CD4-positive, alpha-beta memory T cell (primary cell): ENCODE results near the gene MINDY3. TPM values are rescaled to one million over a fixed set of nuclear protein-coding genes. Genes with fewer than 3 reads are reported as not detected.
A peak's percentile ranks its signal among the peaks of the same experiment; 100 is the strongest.

ENCODE experiments used
- CTCF ChIA-PET: fragments of 350-600 bp; sonication (Branson Sonifier 250); formaldehyde crosslinking; loops from one replicate; lab custom pipeline; 2021; ENCODE audit warnings: inconsistent platforms; ENCODE audit not compliant: partially characterized antibody; lab: Charles Lee
- POLR2A ChIA-PET: fragments of 350-600 bp; sonication (Branson Sonifier 250); formaldehyde crosslinking; loops from one replicate; lab custom pipeline; 2021; ENCODE audit not compliant: partially characterized antibody; lab: Charles Lee
- DNase-seq, 5 donors: peaks; one replicate each; pipeline versions ENCODE4 v3.0.0 to v3.0.0-alpha.2; 2020 to 2022; ENCODE audit warnings: mixed read lengths in 1 of 5
- H3K27ac ChIP-seq: one replicate; pipeline ENCODE4 v1.7.0; 2013; ENCODE audit warnings: low read depth, low read length
- H3K27me3 ChIP-seq: 2 replicates; pipeline ENCODE4 v1.7.0; 2013; ENCODE audit warnings: mild to moderate bottlenecking, low read length, moderate library complexity; ENCODE audit not compliant: insufficient read depth
- H3K36me3 ChIP-seq: 2 replicates; pipeline ENCODE4 v1.7.0; 2013; ENCODE audit warnings: mild to moderate bottlenecking, low read length, moderate library complexity; ENCODE audit not compliant: insufficient read depth
- H3K4me1 ChIP-seq: 2 replicates; pipeline ENCODE4 v1.7.0; 2013; ENCODE audit warnings: mild to moderate bottlenecking, low read length, moderate library complexity; ENCODE audit not compliant: insufficient read depth
- H3K4me3 ChIP-seq, 2 donors: one replicate each; pipeline ENCODE4 v1.7.0; 2013; ENCODE audit warnings: low read length in 2 of 2, mild to moderate bottlenecking in 1 of 2
- H3K9me3 ChIP-seq, 2 donors: one replicate each; pipeline ENCODE4 v1.7.0; 2013; ENCODE audit warnings: low read length in 2 of 2, control low read depth in 1 of 2; ENCODE audit not compliant: control insufficient read depth in 1 of 2
- H3K27ac Mint-ChIP-seq, 7 donors: one replicate each; pipeline ENCODE4 v1.8.0; 2020 to 2021; ENCODE audit warnings: mixed read lengths in 7 of 7, mild to moderate bottlenecking in 6 of 7, inconsistent platforms in 3 of 7, moderate library complexity in 3 of 7
- H3K27me3 Mint-ChIP-seq, 2 donors: one replicate each; pipeline ENCODE4 v1.8.0; 2020 to 2021; ENCODE audit warnings: mixed read lengths in 2 of 2
- H3K36me3 Mint-ChIP-seq, 2 donors: one replicate each; pipeline ENCODE4 v1.8.0; 2020 to 2021; ENCODE audit warnings: mixed read lengths in 2 of 2, inconsistent platforms in 1 of 2, mild to moderate bottlenecking in 1 of 2
- H3K4me1 Mint-ChIP-seq, 4 donors: one replicate each; pipeline ENCODE4 v1.8.0; 2020 to 2021; ENCODE audit warnings: mixed read lengths in 4 of 4, mild to moderate bottlenecking in 1 of 4
- H3K4me3 Mint-ChIP-seq, 8 donors: one replicate each; pipeline ENCODE4 v1.8.0; 2020 to 2021; ENCODE audit warnings: mixed read lengths in 8 of 8, mild to moderate bottlenecking in 7 of 8, moderate library complexity in 6 of 8, inconsistent platforms in 3 of 8
- H3K9me3 Mint-ChIP-seq, 8 donors: one replicate each; pipeline ENCODE4 v1.8.0; 2020 to 2021; ENCODE audit warnings: mixed read lengths in 8 of 8, mild to moderate bottlenecking in 5 of 8, inconsistent platforms in 3 of 8, moderate library complexity in 1 of 8
- intact Hi-C: fragments of 100-400 bp; cut with micrococcal nuclease; formaldehyde crosslinking; loops from one replicate; pipeline ENCODE4 v1.15.1; 2023
- polyA plus RNA-seq, 2 donors: library from polyadenylated mRNA; unstranded; fragments of 300-500 nt; fragmentation: Illumina TruSeq; gene quantifications; one replicate each; pipeline ENCODE4 v1.2.3, GENCODE V29; 2021
- total RNA-seq, 2 experiments: library from RNA; stranded (reverse); gene quantifications; one replicate each; pipeline ENCODE4 v1.2.3, GENCODE V29; 2021

Gene MINDY3
- total and polyA plus RNA-seq, 4 experiments from 2014 or later: 2.1 to 40.4 (median 21.0) TPM

DNA sequence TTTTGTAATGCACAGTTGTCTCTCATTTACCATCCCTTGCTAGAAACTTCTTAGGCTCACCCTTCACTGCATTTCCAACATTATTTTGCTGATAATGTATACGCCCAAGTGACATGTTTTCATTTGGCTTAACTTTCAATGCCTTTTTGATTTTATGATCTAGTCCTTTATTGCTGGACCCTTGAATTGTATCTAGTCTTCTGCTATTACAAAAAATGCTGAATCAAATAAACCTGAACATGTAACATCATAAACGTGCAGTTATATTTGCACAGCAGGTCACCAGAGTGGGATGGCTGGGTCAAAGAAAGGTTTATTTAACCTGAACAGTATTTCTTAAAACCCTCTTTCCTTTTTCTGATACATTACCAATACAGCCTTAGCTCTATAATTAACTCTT lies 63.0 kb downstream of the MINDY3 start:
- H3K9me3 Mint-ChIP-seq: peaks cover 0 to 4% (median 0%) of the 10 kb centered on the region in 8 donors
- no peak overlapping the region for H3K4me3 Mint-ChIP-seq
- ChIA-PET POLR2A (no interaction called here), CTCF (no interaction called here)
- no peaks in the 10 kb centered on the region for H3K27me3 Mint-ChIP-seq
- DNase-seq: no peak
- no peak overlapping the region for H3K27ac Mint-ChIP-seq
- Histone ChIP-seq H3K9me3 (no peaks in the 10 kb centered on the region), H3K4me1 (no peaks in the 10 kb centered on the region), H3K27ac (no peak overlapping the region), H3K27me3 (no peaks in the 10 kb centered on the region), H3K4me3 (no peak overlapping the region), H3K36me3 (peaks cover 6% of the 10 kb centered on the region)
- intact Hi-C loops: no loop called here
- peaks cover 2 to 5% (median 4%) of the 10 kb centered on the region in 4 donors for H3K4me1 Mint-ChIP-seq
- peaks cover 63 to 80% of the 10 kb centered on the region in 2 donors for H3K36me3 Mint-ChIP-seq

DNA sequence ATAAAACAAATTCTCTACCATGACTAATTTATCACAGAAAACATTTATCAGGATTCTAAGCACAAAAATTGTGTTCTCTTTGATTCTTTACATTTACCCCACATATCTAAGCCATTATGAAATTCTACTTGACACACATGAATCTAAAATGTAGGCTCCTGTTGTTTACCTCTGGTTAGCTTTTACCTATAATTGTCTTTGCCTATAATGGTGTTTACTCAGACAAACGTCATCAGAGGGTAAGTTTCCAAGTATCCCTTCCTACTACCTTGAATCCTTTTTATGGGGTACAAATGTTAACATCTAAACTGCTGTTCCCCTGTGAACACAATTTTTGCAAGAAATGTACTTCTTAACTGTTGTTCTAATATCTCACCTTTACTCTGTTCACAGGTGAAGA lies 63.5 kb downstream of the MINDY3 start:
- peaks cover 2 to 5% (median 3%) of the 10 kb centered on the region in 4 donors for H3K4me1 Mint-ChIP-seq
- H3K4me3 Mint-ChIP-seq: no peak overlapping the region
- no peak overlapping the region for H3K27ac Mint-ChIP-seq
- H3K4me3 ChIP-seq: no peak overlapping the region
- peaks cover 0 to 4% (median 0%) of the 10 kb centered on the region in 8 donors for H3K9me3 Mint-ChIP-seq
- no peak overlapping the region for H3K27ac ChIP-seq
- H3K9me3 ChIP-seq: no peaks in the 10 kb centered on the region
- H3K36me3 Mint-ChIP-seq: peaks cover 60 to 79% of the 10 kb centered on the region in 2 donors
- ChIA-PET POLR2A (no interaction called here), CTCF (no interaction called here)
- H3K36me3 ChIP-seq: peaks cover 6% of the 10 kb centered on the region
- DNase-seq: no peak
- no peaks in the 10 kb centered on the region for H3K27me3 Mint-ChIP-seq
- no peaks in the 10 kb centered on the region for H3K27me3 ChIP-seq
- H3K4me1 ChIP-seq: no peaks in the 10 kb centered on the region
- intact Hi-C loops: no loop called here

DNA sequence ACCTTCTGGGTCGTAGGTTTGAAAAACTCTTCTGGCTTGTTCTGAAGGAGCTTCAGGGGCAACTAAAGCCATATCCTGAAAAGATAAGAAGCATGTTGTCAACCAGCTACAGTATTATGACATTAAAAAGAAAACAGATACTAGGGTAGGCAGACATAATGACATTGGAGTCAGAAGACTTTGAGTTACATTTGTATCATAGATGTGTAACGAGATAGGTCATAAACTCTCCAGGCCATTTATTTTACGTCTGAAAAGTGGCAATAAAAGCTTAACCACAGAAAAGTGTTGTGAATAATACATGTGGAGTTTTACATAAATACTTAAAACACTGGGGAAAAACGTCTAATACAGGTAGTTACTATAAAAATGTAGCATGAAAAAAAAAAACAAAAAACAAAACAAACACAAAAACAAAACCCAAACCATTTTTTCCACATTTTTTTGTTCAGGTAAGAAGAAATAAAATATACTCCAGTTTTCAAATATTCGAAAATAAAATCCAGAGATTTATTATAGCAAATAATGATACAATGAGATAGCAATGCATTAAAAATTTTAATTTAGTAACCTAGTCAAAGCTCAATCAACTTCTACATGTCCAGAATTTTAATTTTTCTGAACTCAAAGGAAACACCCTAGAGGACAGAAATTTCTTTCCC lies 64.1 kb downstream of the MINDY3 start:
- H3K9me3 ChIP-seq: no peaks in the 10 kb centered on the region
- no peak overlapping the region for H3K4me3 ChIP-seq
- H3K4me1 Mint-ChIP-seq: peaks cover 0 to 5% (median 2%) of the 10 kb centered on the region in 4 donors
- no peaks in the 10 kb centered on the region for H3K27me3 ChIP-seq
- peaks cover 0 to 2% (median 0%) of the 10 kb centered on the region in 8 donors for H3K9me3 Mint-ChIP-seq
- CTCF ChIA-PET: no interaction called here
- no peaks in the 10 kb centered on the region for H3K4me1 ChIP-seq
- no peak overlapping the region for H3K4me3 Mint-ChIP-seq
- no peaks in the 10 kb centered on the region for H3K27me3 Mint-ChIP-seq
- H3K36me3 Mint-ChIP-seq: peaks cover 60 to 74% of the 10 kb centered on the region in 2 donors
- H3K27ac ChIP-seq: no peak overlapping the region
- peaks cover 6% of the 10 kb centered on the region for H3K36me3 ChIP-seq
- no peak overlapping the region for H3K27ac Mint-ChIP-seq
- POLR2A ChIA-PET: no interaction called here
- no peak for DNase-seq
- intact Hi-C loops: no loop called here

DNA sequence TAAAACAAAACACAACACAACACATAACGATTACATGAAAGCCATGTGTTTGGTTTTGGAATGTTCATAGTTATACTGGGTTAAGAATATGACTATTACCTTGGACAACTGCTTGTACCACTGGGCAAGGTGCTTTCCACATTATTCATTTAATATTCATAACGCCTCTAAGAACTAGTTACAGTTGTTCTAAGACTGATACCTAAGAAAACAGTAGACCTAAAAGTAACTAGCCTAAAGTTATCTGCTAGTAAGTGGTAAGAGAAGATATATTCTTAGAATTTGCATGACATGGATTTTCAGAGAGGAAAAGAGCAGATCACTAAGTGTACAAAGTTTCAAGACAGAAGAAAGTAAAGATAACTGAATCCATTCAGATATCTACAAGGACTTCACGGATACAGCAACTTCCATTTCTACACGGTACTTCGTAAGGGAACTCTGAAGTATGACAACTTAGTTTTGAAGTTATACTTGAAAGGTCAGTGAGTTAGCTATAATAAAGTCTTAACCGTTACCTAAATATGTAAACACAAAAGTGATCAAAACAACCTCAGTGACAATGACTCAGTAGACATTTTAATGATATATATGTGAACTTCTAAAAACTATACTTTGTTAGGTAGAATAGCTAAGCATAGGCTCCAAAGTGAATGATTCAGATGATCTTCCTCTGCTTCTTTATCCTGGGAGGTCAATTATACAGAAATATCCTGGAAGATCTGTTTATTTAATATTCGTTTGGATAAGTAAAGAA lies 65.1 kb downstream of the MINDY3 start:
- no peak for DNase-seq
- no peak overlapping the region for H3K4me3 ChIP-seq
- peaks cover 0 to 5% (median 1%) of the 10 kb centered on the region in 4 donors for H3K4me1 Mint-ChIP-seq
- ChIA-PET POLR2A (no interaction called here), CTCF (no interaction called here)
- no peak overlapping the region for H3K4me3 Mint-ChIP-seq
- H3K4me1 ChIP-seq: no peaks in the 10 kb centered on the region
- no peaks in the 10 kb centered on the region for H3K27me3 Mint-ChIP-seq
- no peaks in the 10 kb centered on the region for H3K9me3 ChIP-seq
- H3K27ac ChIP-seq: no peak overlapping the region
- no peaks in the 10 kb centered on the region for H3K27me3 ChIP-seq
- intact Hi-C loops: no loop called here
- H3K36me3 Mint-ChIP-seq: peaks cover 58 to 69% of the 10 kb centered on the region in 2 donors
- no peaks in the 10 kb centered on the region for H3K9me3 Mint-ChIP-seq
- H3K36me3 ChIP-seq: peaks cover 9% of the 10 kb centered on the region
- peak overlapping the region in 1 of 7 donors; percentile 1 for H3K27ac Mint-ChIP-seq

DNA sequence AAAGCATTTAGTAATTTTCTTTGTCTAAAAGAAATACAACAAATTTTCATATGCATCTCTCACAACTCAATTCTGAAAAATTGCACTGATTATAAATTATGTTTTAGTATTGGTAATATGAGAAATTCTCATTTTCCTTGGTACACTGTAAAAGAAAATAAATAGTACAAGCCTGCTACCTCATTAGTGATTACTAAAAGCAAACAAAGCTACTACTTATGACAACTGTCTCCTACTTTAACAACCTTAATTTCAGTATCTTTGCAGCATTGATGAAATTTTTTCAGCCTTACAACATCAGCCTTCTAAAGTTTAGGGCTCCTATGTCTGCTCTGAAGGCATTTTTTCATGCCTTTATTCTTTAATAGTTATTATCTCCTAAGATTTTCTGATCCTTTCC lies 65.7 kb downstream of the MINDY3 start:
- H3K36me3 ChIP-seq: peaks cover 9% of the 10 kb centered on the region
- Mint-ChIP-seq H3K4me1 (peaks cover 0 to 5% (median 1%) of the 10 kb centered on the region in 4 donors), H3K36me3 (peaks cover 61 to 71% of the 10 kb centered on the region in 2 donors), H3K27ac (no peak overlapping the region), H3K9me3 (no peaks in the 10 kb centered on the region), H3K27me3 (no peaks in the 10 kb centered on the region), H3K4me3 (no peak overlapping the region)
- H3K4me3 ChIP-seq: no peak overlapping the region
- no peaks in the 10 kb centered on the region for H3K9me3 ChIP-seq
- no peak overlapping the region for H3K27ac ChIP-seq
- ChIA-PET CTCF (no interaction called here), POLR2A (no interaction called here)
- no peaks in the 10 kb centered on the region for H3K27me3 ChIP-seq
- intact Hi-C loops: no loop called here
- DNase-seq: no peak
- no peaks in the 10 kb centered on the region for H3K4me1 ChIP-seq

DNA sequence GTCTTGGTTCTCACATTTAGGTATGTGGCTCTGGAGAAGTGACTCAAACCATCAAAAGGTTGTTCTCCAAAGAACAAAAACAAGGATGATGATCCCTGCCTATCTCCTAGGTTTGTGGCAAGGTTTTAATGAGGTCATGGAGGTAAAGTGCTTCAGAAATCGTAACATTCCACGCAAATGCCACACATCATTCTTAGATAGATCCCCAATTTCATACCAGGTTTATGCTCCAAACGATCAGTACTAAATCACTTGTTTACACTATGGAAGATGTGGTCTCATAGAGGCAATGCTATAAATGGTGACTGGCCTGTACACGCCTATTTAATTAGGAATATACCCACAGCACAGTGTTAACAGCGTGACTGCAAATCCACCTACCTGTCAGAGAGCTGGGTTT lies 66.6 kb downstream of the MINDY3 start:
- peaks cover 64 to 76% of the 10 kb centered on the region in 2 donors for H3K36me3 Mint-ChIP-seq
- H3K4me3 Mint-ChIP-seq: no peak overlapping the region
- CTCF ChIA-PET: no interaction called here
- H3K36me3 ChIP-seq: peaks cover 9% of the 10 kb centered on the region
- no peaks in the 10 kb centered on the region for H3K27me3 ChIP-seq
- no peak for DNase-seq
- H3K27ac Mint-ChIP-seq: no peak overlapping the region
- intact Hi-C loops: no loop called here
- peaks cover 0 to 5% (median 2%) of the 10 kb centered on the region in 4 donors for H3K4me1 Mint-ChIP-seq
- POLR2A ChIA-PET: no interaction called here
- no peaks in the 10 kb centered on the region for H3K4me1 ChIP-seq
- H3K27me3 Mint-ChIP-seq: no peaks in the 10 kb centered on the region
- H3K4me3 ChIP-seq: no peak overlapping the region
- H3K9me3 ChIP-seq: no peaks in the 10 kb centered on the region
- H3K27ac ChIP-seq: no peak overlapping the region
- no peaks in the 10 kb centered on the region for H3K9me3 Mint-ChIP-seq

DNA sequence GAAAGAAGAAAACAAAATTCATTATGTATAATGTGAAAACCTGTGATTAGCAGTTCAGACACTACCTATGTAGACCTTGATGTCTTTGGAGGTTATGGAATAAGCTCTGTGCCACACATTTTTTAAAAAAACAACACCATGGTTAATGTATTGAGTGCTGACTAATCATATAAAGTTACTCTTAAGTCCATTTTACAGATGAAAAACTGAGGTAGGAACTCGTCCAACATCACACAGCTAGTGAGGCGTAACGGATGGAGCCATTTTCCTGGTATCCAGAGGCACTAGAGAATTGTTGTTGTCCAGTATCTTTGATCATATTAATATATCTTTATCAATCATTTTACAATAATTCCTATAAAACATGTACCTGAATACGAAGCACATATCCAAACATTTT lies 67.5 kb downstream of the MINDY3 start:
- Mint-ChIP-seq H3K9me3 (no peaks in the 10 kb centered on the region), H3K36me3 (peaks cover 67 to 79% of the 10 kb centered on the region in 2 donors), H3K4me1 (peaks cover 0 to 5% (median 2%) of the 10 kb centered on the region in 4 donors), H3K27ac (no peak overlapping the region), H3K4me3 (no peak overlapping the region), H3K27me3 (no peaks in the 10 kb centered on the region)
- H3K27ac ChIP-seq: no peak overlapping the region
- no peaks in the 10 kb centered on the region for H3K27me3 ChIP-seq
- ChIA-PET POLR2A (no interaction called here), CTCF (no interaction called here)
- DNase-seq: no peak
- H3K4me3 ChIP-seq: no peak overlapping the region
- peaks cover 11% of the 10 kb centered on the region for H3K36me3 ChIP-seq
- no peaks in the 10 kb centered on the region for H3K4me1 ChIP-seq
- no peaks in the 10 kb centered on the region for H3K9me3 ChIP-seq
- intact Hi-C loops: no loop called here
